Measurements from ENCODE around the gene SECISBP2. TPM values are rescaled to one million over a fixed set of nuclear protein-coding genes. Genes with fewer than 3 reads are reported as not detected.

SECISBP2 gene
- total and polyA plus RNA-seq, 2 of the 13 experiments (the other 11 are each of a cell fraction or from before 2014, with no cell fraction given): 32.4 to 38.0 TPM

DNA sequence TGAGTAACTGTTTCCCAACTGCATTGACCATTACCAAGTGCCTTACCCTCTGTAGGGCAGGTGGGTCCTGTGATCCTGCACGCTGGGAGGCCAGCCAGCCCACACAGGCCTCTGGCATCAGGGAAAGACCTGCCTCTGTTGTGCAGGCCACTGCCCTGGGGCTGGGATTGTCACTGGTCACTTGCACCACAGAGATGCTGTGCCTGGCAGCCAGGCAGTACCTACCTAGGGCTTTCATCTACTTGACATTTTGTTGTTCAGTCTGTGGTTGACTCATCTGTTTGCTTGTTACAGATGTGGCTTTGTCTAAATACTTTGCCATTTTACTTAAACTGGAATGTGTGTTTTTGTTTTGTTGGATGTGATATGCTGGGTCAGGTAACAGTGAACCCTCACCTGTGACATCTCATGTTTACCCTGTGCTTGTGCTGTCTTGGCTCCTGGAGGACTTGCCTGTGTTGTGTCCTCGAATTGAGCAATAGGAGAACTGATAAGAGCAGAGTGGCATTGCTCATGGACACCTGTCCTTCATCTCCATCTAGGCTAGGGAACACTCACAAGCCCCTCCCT, 32.8 kb downstream of the SECISBP2 start (continued):
- TF ChIP-seq FOXP1 (IDR thresholded peaks at IDR 0.05) (peak; percentile 98), FOXP1 (CRISPR knock-in tag; IDR thresholded peaks at IDR 0.05) (peak; percentile 99), PHB2 (IDR thresholded peaks at IDR 0.05; ENCODE audit: partially characterized antibody) (no peak), CAMTA2 (CRISPR knock-in tag; IDR thresholded peaks at IDR 0.05; ENCODE audit: borderline replicate concordance) (no peak), TEAD2 (CRISPR knock-in tag; IDR thresholded peaks at IDR 0.05) (no peak), ZNF724P (CRISPR knock-in tag; IDR thresholded peaks at IDR 0.05; ENCODE audit: borderline replicate concordance) (peak; percentile 39; the same call in 1 of the 2 replicates), ZFY (CRISPR knock-in tag; IDR thresholded peaks at IDR 0.05) (0 out of 2 replicates have a peak, but pooled peaks have one; percentile 13), GABPA (IDR thresholded peaks at IDR 0.05; ENCODE audit: low read depth, low read length) (no peak), GABPA (CRISPR knock-in tag; IDR thresholded peaks at IDR 0.05; ENCODE audit: low read depth) (peak; percentile 37), ZBTB7A (CRISPR knock-in tag; IDR thresholded peaks at IDR 0.05) (no peak), ISX (CRISPR knock-in tag; conservative IDR thresholded peaks at IDR 0.05) (no peak), TARDBP (CRISPR knock-in tag; IDR thresholded peaks at IDR 0.05) (peak; percentile 62; the same call in 1 of the 2 replicates), NR1H2 (CRISPR knock-in tag; IDR thresholded peaks at IDR 0.05; ENCODE audit: borderline replicate concordance, low read depth) (no peak)
- TF ChIP-seq, protein P1, sequence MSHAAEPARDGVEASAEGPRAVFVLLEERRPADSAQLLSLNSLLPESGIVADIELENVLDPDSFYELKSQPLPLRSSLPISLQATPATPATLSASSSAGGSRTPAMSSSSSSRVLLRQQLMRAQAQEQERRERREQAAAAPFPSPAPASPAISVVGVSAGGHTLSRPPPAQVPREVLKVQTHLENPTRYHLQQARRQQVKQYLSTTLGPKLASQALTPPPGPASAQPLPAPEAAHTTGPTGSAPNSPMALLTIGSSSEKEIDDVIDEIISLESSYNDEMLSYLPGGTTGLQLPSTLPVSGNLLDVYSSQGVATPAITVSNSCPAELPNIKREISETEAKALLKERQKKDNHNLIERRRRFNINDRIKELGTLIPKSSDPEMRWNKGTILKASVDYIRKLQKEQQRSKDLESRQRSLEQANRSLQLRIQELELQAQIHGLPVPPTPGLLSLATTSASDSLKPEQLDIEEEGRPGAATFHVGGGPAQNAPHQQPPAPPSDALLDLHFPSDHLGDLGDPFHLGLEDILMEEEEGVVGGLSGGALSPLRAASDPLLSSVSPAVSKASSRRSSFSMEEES (CRISPR knock-in tag; IDR thresholded peaks at IDR 0.05): peak; percentile 71; the same call in 1 of the 2 replicates
- TF ChIP-seq, protein P2, sequence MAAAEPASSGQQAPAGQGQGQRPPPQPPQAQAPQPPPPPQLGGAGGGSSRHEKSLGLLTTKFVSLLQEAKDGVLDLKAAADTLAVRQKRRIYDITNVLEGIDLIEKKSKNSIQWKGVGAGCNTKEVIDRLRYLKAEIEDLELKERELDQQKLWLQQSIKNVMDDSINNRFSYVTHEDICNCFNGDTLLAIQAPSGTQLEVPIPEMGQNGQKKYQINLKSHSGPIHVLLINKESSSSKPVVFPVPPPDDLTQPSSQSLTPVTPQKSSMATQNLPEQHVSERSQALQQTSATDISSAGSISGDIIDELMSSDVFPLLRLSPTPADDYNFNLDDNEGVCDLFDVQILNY (CRISPR knock-in tag; conservative IDR thresholded peaks at IDR 0.05): no peak
- TF ChIP-seq, protein P3, sequence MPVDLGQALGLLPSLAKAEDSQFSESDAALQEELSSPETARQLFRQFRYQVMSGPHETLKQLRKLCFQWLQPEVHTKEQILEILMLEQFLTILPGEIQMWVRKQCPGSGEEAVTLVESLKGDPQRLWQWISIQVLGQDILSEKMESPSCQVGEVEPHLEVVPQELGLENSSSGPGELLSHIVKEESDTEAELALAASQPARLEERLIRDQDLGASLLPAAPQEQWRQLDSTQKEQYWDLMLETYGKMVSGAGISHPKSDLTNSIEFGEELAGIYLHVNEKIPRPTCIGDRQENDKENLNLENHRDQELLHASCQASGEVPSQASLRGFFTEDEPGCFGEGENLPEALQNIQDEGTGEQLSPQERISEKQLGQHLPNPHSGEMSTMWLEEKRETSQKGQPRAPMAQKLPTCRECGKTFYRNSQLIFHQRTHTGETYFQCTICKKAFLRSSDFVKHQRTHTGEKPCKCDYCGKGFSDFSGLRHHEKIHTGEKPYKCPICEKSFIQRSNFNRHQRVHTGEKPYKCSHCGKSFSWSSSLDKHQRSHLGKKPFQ (CRISPR knock-in tag; IDR thresholded peaks at IDR 0.05; ENCODE audit: insufficient replicate concordance): no peak
- TF ChIP-seq, protein P4, sequence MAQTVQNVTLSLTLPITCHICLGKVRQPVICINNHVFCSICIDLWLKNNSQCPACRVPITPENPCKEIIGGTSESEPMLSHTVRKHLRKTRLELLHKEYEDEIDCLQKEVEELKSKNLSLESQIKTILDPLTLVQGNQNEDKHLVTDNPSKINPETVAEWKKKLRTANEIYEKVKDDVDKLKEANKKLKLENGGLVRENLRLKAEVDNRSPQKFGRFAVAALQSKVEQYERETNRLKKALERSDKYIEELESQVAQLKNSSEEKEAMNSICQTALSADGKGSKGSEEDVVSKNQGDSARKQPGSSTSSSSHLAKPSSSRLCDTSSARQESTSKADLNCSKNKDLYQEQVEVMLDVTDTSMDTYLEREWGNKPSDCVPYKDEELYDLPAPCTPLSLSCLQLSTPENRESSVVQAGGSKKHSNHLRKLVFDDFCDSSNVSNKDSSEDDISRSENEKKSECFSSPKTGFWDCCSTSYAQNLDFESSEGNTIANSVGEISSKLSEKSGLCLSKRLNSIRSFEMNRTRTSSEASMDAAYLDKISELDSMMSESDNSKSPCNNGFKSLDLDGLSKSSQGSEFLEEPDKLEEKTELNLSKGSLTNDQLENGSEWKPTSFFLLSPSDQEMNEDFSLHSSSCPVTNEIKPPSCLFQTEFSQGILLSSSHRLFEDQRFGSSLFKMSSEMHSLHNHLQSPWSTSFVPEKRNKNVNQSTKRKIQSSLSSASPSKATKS (CRISPR knock-in tag; IDR thresholded peaks at IDR 0.05): no peak; the same call in 1 of the 2 replicates
- TF ChIP-seq, protein P5, sequence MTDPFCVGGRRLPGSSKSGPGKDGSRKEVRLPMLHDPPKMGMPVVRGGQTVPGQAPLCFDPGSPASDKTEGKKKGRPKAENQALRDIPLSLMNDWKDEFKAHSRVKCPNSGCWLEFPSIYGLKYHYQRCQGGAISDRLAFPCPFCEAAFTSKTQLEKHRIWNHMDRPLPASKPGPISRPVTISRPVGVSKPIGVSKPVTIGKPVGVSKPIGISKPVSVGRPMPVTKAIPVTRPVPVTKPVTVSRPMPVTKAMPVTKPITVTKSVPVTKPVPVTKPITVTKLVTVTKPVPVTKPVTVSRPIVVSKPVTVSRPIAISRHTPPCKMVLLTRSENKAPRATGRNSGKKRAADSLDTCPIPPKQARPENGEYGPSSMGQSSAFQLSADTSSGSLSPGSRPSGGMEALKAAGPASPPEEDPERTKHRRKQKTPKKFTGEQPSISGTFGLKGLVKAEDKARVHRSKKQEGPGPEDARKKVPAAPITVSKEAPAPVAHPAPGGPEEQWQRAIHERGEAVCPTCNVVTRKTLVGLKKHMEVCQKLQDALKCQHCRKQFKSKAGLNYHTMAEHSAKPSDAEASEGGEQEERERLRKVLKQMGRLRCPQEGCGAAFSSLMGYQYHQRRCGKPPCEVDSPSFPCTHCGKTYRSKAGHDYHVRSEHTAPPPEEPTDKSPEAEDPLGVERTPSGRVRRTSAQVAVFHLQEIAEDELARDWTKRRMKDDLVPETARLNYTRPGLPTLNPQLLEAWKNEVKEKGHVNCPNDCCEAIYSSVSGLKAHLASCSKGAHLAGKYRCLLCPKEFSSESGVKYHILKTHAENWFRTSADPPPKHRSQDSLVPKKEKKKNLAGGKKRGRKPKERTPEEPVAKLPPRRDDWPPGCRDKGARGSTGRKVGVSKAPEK (CRISPR knock-in tag; IDR thresholded peaks at IDR 0.05; ENCODE audit: borderline replicate concordance): no peak
- TF ChIP-seq, protein P6, sequence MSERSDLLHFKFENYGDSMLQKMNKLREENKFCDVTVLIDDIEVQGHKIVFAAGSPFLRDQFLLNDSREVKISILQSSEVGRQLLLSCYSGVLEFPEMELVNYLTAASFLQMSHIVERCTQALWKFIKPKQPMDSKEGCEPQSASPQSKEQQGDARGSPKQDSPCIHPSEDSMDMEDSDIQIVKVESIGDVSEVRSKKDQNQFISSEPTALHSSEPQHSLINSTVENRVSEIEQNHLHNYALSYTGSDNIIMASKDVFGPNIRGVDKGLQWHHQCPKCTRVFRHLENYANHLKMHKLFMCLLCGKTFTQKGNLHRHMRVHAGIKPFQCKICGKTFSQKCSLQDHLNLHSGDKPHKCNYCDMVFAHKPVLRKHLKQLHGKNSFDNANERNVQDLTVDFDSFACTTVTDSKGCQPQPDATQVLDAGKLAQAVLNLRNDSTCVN (CRISPR knock-in tag; IDR thresholded peaks at IDR 0.05; ENCODE audit: borderline replicate concordance): no peak
